Measurements from ENCODE around the gene TAB3.

DNA sequence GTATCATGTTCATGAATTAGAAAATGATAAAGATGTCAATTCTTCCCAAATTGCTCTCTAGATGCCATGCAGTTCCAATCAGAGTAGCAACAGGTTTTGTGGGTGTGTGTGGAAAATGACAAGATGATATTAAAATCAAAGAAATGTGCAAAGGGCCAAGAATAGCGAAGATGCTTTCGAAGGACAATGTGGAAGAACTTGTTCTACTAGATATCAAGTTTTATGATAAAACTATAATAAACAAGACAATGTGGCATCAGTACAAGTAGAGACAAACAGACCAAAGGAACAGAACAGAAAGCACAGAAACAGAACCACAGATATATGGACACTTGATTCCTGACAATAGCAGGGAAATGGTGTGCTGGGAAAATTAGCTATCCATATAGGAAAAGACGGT, 9.0 kb downstream of the TAB3 start:
- TF ChIP-seq CTCF (IDR thresholded peaks at IDR 0.05 in 4 of 5, conservative IDR thresholded peaks at IDR 0.05 in 1 of 5), result no peak
- TF ChIP-seq POLR2A (IDR thresholded peaks at IDR 0.05), result no peak

Measured in gastrocnemius medialis (tissue), 4 donors.